Keratinocyte (primary cell): ENCODE results near the gene SERGEF. TPM values are rescaled to one million over a fixed set of nuclear protein-coding genes. Genes with fewer than 3 reads are reported as not detected.

Experiments
- DNase-seq: peaks from one replicate; pipeline ENCODE4 v3.0.0-alpha.2; 2011; ENCODE audit warnings: low read depth, missing footprints, low spot score
- FAIRE-seq: peaks from 2 replicates; lab custom pipeline; 2011; peaks lifted over from hg19 to GRCh38; lab: Jason Lieb, UNC
- H2AFZ ChIP-seq: 2 replicates; pipeline ENCODE4 v1.6.0; 2012; ENCODE audit warnings: low read length, control low read depth, inconsistent platforms; ENCODE audit not compliant: control insufficient read depth
- H3K27ac ChIP-seq: 2 replicates; pipeline ENCODE4 v1.5.1; 2011; ENCODE audit warnings: low read length; ENCODE audit not compliant: control insufficient read depth, insufficient read depth
- H3K27me3 ChIP-seq: 3 replicates; pipeline ENCODE4 v1.6.0; 2011; ENCODE audit warnings: low read length; ENCODE audit not compliant: control insufficient read depth, insufficient read depth; ENCODE audit errors: extremely low read depth
- H3K36me3 ChIP-seq, 2 experiments: 2 replicates in 1 of 2; 3 replicates in 1 of 2; pipeline ENCODE4 v1.5.1; 2011; ENCODE audit warnings: low read length in 2 of 2, mild to moderate bottlenecking in 1 of 2; ENCODE audit not compliant: control insufficient read depth in 2 of 2, insufficient read depth in 2 of 2; ENCODE audit errors: extremely low read depth in 1 of 2
- H3K4me1 ChIP-seq: 3 replicates; pipeline ENCODE4 v1.5.1; 2011; ENCODE audit warnings: low read length; ENCODE audit not compliant: control insufficient read depth, insufficient read depth; ENCODE audit errors: extremely low read depth
- H3K4me2 ChIP-seq: 3 replicates; pipeline ENCODE4 v1.6.0; 2011; ENCODE audit warnings: low read depth, low read length; ENCODE audit not compliant: control insufficient read depth, insufficient read depth; ENCODE audit errors: extremely low read depth
- H3K4me3 ChIP-seq, 3 experiments: fragments of 200-600 bp in 1 of 3; sonication (generic) in 1 of 3; 2 replicates in 2 of 3; 3 replicates in 1 of 3; pipeline ENCODE4 v1.5.1; 2011 to 2016; ENCODE audit warnings: low read length in 3 of 3, mild to moderate bottlenecking in 3 of 3, control low read depth in 2 of 3, inconsistent platforms in 1 of 3, low read depth in 1 of 3, mixed read lengths in 1 of 3, mixed run types in 1 of 3, moderate library complexity in 1 of 3; ENCODE audit not compliant: control insufficient read depth in 2 of 3, insufficient read depth in 2 of 3; ENCODE audit errors: extremely low read depth in 1 of 3
- H3K79me2 ChIP-seq: 2 replicates; pipeline ENCODE4 v1.6.0; 2012; ENCODE audit warnings: low read length; ENCODE audit not compliant: control insufficient read depth, insufficient read depth
- H3K9ac ChIP-seq: 3 replicates; pipeline ENCODE4 v1.6.0; 2011; ENCODE audit warnings: low read length; ENCODE audit not compliant: control insufficient read depth, insufficient read depth; ENCODE audit errors: extremely low read depth
- H3K9me1 ChIP-seq: 3 replicates; pipeline ENCODE4 v1.6.0; 2011; ENCODE audit warnings: low read length; ENCODE audit not compliant: control insufficient read depth, insufficient read depth; ENCODE audit errors: extremely low read depth
- H3K9me3 ChIP-seq: 2 replicates; pipeline ENCODE4 v1.5.1; 2012; ENCODE audit warnings: low read depth, low read length; ENCODE audit not compliant: control insufficient read depth
- H4K20me1 ChIP-seq: 3 replicates; pipeline ENCODE4 v1.6.0; 2011; ENCODE audit warnings: low read length; ENCODE audit not compliant: control insufficient read depth, insufficient read depth; ENCODE audit errors: extremely low read depth
- EZH2 ChIP-seq: IDR thresholded peaks from one replicate; pipeline ENCODE4 v1.6.1; 2012; ENCODE audit warnings: inconsistent platforms, mild to moderate bottlenecking, low read length, moderate library complexity
- dilution Hi-C: fragments of 300-500 bp; cut with MboI; formaldehyde crosslinking; loops from one replicate; pipeline ENCODE4 v1.7.0; 2020; ENCODE audit warnings: low sequenced_read_pairs; ENCODE audit not compliant: extremely low pct_ligation_motif_present
- polyA plus RNA-seq, 5 experiments: library from polyadenylated mRNA; depleted of rRNA in 3 of 5; stranded (reverse) in 3 of 5; stranded (forward) in 1 of 5; unstranded in 1 of 5; fragments of >200 nt; gene quantifications; 1 replicate in 1 of 5; 2 replicates in 3 of 5; 3 replicates in 1 of 5; pipeline versions ENCODE4 v1.2.1 to v1.2.3, GENCODE V29; 2011 to 2012; ENCODE audit warnings: missing spikeins in 2 of 5, low read depth in 1 of 5, low replicate concordance in 1 of 5
- TF ChIP-seq, protein P1 (sequence below), 3 experiments: IDR thresholded peaks in 1 of 3; conservative IDR thresholded peaks in 1 of 3; optimal IDR thresholded peaks in 1 of 3; 2 replicates in 2 of 3; 3 replicates in 1 of 3; pipeline versions ENCODE3 to v1.5.1; 2011; ENCODE audit warnings: low read length in 3 of 3, mild to moderate bottlenecking in 3 of 3, moderate library complexity in 2 of 3, control low read depth in 1 of 3, inconsistent platforms in 1 of 3; ENCODE audit not compliant: insufficient read depth in 2 of 3; ENCODE audit errors: extremely low read depth in 1 of 3

SERGEF gene
- polyA plus RNA-seq, 1 donor (not counting 4 experiments of a cell fraction or from before 2014, with no cell fraction given), result 15.6 TPM

DNA sequence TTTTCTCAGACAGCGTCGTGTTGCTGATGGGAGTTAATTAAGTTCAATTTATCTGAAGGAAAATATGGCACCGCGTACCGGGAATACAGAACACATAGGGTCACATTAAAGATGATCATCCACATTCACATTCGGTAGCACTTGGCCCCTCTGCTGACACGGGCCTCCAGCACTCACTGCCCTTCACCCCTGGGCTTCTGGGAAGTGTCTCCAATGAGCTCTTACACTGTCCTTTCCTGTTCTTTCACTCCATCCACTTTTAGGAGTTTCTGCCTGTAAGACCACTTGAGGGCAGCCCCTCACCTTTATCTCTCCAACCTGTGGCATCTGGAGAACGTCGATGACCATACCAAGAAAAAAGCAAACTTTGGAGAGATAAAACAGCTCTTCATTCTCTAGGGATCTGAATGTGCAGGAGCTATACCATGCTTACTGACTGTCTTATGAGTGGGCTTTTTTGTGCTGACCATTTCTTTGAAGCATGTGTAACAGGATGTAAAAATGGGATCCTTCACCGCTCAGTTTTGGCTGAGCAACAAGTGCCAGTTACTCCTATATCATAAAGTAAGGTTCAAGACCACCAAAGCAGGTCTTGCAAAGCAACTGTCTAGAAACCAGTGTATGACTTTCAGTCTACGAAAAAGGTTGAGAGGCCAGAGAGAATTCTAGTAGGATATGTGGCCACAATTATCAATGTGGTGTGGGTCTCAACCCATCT, 1.1 kb upstream of the SERGEF start:
- peaks cover 3% of the 10 kb centered on the region for H3K27me3 ChIP-seq
- FAIRE-seq (no peak), DNase-seq (no peak)
- TF ChIP-seq, protein P1, sequence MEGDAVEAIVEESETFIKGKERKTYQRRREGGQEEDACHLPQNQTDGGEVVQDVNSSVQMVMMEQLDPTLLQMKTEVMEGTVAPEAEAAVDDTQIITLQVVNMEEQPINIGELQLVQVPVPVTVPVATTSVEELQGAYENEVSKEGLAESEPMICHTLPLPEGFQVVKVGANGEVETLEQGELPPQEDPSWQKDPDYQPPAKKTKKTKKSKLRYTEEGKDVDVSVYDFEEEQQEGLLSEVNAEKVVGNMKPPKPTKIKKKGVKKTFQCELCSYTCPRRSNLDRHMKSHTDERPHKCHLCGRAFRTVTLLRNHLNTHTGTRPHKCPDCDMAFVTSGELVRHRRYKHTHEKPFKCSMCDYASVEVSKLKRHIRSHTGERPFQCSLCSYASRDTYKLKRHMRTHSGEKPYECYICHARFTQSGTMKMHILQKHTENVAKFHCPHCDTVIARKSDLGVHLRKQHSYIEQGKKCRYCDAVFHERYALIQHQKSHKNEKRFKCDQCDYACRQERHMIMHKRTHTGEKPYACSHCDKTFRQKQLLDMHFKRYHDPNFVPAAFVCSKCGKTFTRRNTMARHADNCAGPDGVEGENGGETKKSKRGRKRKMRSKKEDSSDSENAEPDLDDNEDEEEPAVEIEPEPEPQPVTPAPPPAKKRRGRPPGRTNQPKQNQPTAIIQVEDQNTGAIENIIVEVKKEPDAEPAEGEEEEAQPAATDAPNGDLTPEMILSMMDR (optimal IDR thresholded peaks at IDR 0.05 in 1 of 3, IDR thresholded peaks at IDR 0.05 in 1 of 3, conservative IDR thresholded peaks at IDR 0.05 in 1 of 3; ENCODE audit: extremely low read depth in 1 of 3, insufficient read depth in 2 of 3, low read length in 3 of 3), result no peak
- no peak for TF ChIP-seq EZH2
- no peaks in the 10 kb centered on the region for H3K9me1 ChIP-seq
- no peaks in the 10 kb centered on the region for H3K36me3 ChIP-seq
- peaks cover 10% of the 10 kb centered on the region for H3K4me1 ChIP-seq
- dilution Hi-C loops, result no loop called here
- H4K20me1 ChIP-seq, result no peaks in the 10 kb centered on the region
- H2AFZ ChIP-seq, result peak overlapping the region; percentile 96
- H3K4me2 ChIP-seq, result peak overlapping the region; percentile 92
- H3K27ac ChIP-seq, result no peak overlapping the region
- peak overlapping the region; percentile 77 for H3K9ac ChIP-seq
- H3K79me2 ChIP-seq, result peaks cover 11% of the 10 kb centered on the region
- H3K4me3 ChIP-seq, result peak overlapping the region; percentile 83 to 91 (median 87)
- H3K9me3 ChIP-seq, result no peaks in the 10 kb centered on the region

DNA sequence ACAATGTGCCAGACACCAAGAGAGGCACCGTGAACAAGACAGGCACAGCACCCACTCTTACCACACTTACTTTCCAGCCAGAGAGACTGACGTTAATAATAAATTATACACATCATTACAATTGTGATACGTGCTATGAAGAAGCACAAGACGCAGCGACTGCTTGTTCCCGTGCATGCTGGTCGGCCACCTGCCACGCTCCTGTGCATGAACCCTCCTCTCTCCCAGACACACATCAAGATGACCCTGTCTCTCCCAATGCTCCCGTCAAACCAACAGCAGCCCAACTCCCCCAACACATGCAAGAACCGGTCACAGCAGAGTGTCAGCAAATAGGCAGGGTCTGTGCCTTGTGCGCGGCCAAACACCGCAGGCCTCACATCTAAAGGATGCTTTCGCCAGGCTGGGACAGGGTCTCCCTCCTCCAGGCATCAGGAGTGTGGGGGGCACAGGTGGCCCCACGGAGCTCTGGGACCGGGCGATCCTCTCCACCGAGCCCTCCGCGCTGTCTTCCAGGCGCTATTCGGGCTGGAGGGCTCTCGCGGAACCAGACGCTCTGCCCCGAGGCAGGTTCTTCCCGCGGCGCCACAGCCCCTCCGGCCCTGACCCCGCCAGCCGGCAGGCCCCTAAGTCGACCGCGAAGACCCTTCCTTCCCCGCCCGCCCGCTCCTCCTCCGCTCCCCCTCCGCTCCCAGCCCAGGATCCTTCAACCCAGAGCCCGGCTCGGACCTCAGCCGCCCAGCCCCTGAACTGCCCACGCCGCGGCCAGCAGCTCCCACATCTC, 533 bp downstream of the SERGEF start:
- H3K4me2 ChIP-seq, result peak overlapping the region; percentile 85
- DNase-seq, result no peak
- H3K27ac ChIP-seq, result peak overlapping the region; percentile 30
- peaks cover 10% of the 10 kb centered on the region for H3K4me1 ChIP-seq
- H3K4me3 ChIP-seq, result peak overlapping the region; percentile 83 to 91 (median 87)
- peaks cover 11% of the 10 kb centered on the region for H3K79me2 ChIP-seq
- no peak for TF ChIP-seq EZH2
- TF ChIP-seq, protein P1 (optimal IDR thresholded peaks at IDR 0.05 in 1 of 3, IDR thresholded peaks at IDR 0.05 in 1 of 3, conservative IDR thresholded peaks at IDR 0.05 in 1 of 3; ENCODE audit: extremely low read depth in 1 of 3, insufficient read depth in 2 of 3, low read length in 3 of 3), result no peak
- H3K9me3 ChIP-seq, result no peaks in the 10 kb centered on the region
- no peak for FAIRE-seq
- peak overlapping the region; percentile 72 for H2AFZ ChIP-seq
- peak overlapping the region; percentile 77 for H3K9ac ChIP-seq
- dilution Hi-C loops, result no loop called here
- no peaks in the 10 kb centered on the region for H3K36me3 ChIP-seq
- peaks cover 3% of the 10 kb centered on the region for H3K27me3 ChIP-seq
- H3K9me1 ChIP-seq, result no peaks in the 10 kb centered on the region
- H4K20me1 ChIP-seq, result no peaks in the 10 kb centered on the region
